ENCODE measurements around the gene VWA1.

Gene VWA1

DNA sequence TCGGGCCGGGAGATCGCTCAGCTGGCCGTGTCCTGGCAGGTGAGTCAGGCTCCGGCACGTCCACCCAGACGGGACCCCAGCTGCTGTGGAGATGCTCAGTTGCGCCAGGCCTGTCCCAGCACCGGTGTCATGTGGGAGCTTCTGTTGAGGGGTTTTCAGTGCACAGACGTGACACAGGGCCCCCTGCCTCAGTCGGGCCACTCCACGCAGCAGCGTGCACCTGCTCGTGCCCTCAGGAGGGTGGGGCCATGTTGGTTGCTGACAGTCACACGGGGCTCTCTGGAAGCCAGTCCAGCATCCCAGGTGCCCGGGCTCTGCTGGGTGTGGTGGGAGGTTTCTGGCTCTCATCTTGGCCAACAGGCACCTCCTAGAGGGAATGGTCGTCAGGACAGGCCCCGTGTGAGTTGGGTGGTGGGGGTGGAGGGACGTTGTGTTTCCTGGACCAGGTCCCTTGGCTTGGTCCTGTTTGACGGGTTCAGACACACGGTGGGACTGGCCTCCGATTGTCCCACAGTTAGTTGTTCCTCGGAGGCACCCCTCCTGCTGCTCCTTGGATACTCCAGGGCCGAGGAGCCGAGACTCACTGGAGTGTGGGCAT, 55.2 kb downstream of the VWA1 start:
- DNase-seq = no peak

DNA sequence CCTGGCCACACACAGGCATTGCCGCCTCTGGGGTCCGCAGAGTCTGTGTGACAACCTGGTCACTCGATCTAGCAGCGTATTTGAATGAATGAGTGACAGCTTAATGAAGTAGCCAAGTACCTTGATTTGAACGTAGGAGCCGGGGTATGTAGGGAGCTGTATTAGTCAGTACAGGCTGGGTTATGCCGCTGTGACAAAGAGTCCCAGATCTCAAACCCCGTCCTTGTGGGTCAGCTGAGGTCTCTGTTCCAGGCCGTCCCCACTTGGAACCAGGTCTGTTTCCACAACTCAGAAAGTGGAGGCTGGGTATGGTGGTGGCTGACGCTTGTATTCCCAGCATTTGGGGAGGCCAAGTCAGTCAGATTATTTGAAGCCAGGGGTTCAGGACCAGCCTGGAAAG, 56.1 kb downstream of the VWA1 start:
- DNase-seq = no peak
